T1000 (cell line): ENCODE results near the gene PDLIM4.

Experiments
- DNase-seq: peaks from one replicate; lab custom pipeline; 2025; ENCODE audit warnings: mixed read lengths; lab: John Stamatoyannopoulos, UW

PDLIM4 gene

GRCh38 chr5:132253452-132254320 lies 3.8 kb upstream of the PDLIM4 start:
- no peak for DNase-seq

GRCh38 chr5:132254321-132254977 lies 3.0 kb upstream of the PDLIM4 start:
- no peak for DNase-seq

- DNase-seq: no peak
These were observed 1.3 kb upstream of the PDLIM4 start for GRCh38 chr5:132256086-132256782.

- no peak for DNase-seq
These were observed 739 bp upstream of the PDLIM4 start for GRCh38 chr5:132256783-132257130.

- DNase-seq: no peak
These were observed 889 bp downstream of the PDLIM4 start for GRCh38 chr5:132258102-132259068.

DNA sequence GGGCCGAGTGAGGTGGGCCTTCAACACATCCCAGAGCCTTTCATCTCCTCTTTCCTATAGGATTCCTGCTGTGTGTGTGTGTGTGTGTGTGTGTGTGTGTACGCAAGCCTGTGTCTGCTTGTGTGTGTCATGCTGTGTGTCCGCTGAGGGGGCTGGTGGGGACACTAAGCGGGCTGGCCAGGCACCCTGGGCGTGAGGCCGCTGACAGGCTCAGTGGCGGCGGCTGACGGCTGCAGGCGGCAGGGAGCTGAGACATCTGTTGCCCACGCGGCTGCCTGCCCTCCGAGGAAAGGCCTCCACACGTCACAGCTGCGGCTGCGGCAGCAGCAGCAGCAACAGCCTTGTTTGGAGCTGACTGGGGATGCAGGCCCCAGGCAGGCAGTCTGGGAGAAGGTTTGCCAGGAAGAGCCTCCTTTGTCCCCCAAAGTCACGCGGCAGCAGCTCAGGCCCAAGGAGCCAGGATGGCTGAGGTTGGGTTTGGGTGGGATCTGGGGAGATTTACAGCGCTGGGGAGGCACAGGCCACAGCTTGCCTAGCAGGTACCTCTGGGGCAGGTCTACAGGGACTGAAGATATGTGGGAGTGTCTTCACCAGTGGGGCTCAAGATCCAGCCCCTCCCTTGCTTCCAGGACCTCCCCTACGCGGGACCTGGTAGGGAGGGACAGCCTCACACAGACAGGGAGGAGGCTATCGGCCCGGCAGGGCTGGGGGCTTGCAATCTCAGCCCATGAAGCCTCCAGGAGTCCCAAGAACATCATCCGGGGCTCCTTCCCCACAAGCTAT lies 1.8 kb downstream of the PDLIM4 start:
- peak; percentile 29 for DNase-seq

DNA sequence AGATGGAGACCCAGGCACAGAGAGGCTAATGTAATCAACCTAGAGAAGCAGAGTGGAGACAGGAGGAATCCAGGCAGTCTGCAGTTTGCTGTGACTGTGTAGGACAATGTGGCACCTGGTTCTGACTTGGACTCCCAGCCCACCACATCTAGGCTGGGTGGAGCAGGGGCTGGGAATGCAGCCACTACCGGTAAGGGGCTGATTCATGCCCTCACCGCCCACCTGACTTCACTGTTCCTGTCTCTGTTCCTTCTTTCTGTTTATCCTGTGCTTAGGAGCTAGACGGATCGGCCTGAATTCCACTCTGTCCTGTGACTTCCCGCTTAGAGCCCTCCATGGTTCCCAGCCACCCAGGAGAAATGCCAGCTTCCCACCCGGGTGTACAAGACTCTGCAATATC lies 2.6 kb downstream of the PDLIM4 start:
- no peak for DNase-seq

DNA sequence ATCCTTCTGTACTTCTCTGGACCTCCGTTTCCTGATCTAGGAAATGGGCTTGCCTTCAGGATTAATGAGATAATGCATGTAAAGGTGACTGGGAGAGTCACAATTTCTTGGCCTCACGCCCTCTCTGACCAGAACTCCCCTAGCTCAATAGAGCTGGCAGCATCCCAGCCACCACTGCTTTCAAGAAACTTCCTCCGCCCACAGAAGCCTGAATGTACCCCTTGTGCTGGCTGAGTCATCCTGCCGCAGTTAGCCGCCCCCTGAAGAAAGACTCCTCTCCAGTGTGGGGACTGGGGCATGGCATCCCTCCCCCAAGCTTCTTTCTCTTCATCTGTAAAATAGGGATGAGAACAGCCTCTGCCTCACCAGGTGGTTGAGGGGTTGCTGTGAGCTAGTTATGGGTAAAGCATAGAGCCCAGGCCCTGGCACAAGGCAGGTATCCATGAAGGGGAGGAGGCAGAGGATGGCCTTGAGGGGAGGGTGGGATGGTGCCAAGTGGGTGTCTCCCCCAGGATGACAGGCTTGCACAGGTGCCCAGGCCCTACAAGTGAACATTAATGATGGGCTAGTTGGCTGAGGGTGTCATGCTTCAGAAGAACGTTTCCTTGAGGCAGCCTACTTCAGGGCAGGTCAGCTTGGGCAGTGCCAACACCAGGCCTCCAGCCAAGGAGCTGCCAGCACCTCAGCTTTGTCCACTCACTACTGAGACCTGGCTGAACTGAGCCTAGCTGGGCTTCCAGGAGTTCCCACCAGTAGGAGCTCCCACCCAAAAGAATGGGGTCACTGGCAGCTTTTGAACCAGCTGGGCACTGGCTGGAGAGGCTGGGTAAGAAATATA lies 3.4 kb downstream of the PDLIM4 start:
- DNase-seq: peak; percentile 24

GRCh38 chr5:132261881-132262845 lies 4.7 kb downstream of the PDLIM4 start:
- no peak for DNase-seq

DNA sequence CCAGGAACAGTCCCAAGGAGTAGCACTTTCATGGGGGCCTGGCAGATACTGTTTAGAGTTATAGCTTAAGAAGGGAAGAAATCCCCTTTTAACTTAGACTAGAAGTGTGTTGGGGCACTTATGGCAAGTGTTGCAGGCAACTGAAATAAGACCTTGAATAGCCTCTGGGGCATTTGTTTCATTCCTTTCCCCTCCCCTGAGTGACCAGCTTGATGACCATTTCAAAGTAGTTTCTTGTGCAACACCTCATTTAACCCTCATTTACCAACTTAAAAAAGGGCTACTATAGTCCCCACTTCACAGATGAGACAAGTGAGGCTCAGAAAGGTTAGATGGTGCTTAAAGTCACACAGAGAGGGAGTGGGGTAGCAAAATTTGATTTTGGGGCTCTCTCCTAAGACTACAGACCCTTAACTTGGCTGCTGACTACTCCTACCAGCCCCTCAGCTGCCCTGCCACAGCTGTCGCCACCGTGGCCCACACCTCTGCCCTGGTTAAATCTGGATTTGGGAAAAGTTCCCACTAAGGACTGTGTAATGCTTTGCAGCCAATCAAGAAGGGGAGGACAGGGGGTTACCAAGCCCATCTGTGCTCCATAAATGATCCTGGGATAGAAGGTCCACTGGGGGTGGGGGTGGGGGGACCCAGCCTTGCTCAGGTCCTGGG lies 5.5 kb downstream of the PDLIM4 start:
- DNase-seq: no peak

- DNase-seq: peak; percentile 83
These were observed 6.2 kb downstream of the PDLIM4 start for GRCh38 chr5:132263548-132264261.

DNA sequence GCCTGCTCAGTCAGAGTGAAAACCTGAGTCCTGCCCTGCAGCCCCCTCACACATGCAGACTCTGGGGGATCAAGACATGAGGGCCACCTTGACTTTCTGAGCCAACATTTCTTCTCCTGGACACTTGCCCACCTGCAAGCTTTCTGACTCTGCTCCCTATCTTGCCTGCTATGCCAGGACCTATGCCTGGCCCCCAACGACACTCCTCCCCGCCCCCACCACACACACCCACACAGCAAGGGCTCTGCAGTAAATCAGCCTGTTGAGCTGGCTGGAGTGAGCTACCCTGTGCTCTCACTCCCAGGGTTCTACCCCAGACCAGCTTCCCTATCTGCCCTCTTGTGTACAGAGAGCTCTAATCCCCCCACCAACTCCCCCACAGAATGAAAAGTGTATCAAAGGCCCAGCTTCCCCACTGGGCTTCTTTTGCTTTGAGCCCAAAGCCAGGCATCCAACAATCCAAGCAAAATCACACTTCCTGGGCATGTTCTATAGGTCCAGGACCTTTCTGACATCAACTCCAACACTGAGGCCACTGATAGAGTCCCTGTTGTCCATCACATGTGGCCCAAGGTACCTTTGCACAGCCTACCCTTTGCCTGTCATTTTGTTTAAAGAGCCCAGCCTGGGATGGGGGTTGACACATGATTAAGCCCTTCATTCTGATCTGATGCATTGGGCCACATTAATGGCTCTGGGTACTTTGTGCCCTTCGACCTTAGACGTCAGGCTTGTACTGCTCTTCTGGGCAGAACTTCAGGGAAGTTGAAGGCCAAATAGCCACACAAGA lies 7.2 kb downstream of the PDLIM4 start:
- DNase-seq: no peak

- DNase-seq: peak; percentile 79
These were observed 8.0 kb downstream of the PDLIM4 start for GRCh38 chr5:132265336-132266030.

DNA sequence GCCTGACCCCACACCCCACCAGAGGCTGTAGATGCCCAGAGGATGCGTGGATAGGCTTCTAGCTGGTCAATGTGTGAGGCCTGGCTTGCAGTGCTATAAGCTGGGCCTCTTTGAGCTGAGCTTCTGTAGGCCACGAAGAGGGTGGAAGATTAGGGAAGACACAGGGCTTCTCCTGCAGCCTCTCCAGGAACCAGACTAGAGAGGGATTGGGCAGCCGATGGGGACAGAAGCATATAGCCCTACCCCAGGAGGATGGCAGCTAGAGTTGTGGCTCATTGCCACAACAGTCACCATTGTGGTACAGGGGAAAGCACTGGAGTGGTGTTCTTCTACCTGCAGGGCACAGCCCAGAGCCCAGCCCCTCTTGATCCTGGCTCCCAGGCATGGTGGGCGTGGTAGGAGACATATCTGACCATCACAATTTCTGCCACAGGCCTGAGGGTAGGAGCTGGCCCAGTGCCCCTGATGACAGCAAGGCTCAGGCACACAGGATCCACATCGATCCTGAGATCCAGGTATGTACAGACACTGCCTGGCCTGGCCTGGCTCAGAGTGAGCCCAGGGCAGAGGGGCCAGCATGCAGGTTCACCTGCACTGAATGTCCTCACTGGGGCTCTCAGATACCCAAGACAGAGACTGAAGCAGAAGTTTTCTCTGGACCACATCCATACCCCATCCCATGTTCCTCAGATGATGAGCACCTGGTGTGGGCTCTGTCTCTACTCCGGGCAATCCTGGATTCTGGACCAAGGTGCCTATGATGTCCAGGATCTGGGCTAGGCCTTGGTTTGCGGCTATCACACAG lies 8.7 kb downstream of the PDLIM4 start:
- no peak for DNase-seq

- no peak for DNase-seq
These were observed 9.3 kb downstream of the PDLIM4 start for GRCh38 chr5:132266836-132267160.
